ENCODE results near the gene RNF145. TPM values are rescaled to one million over a fixed set of nuclear protein-coding genes. Genes with fewer than 3 reads are reported as not detected.
"Not testable (repeated sequence)": the region's sequence is repeated elsewhere in the genome, so short reads cannot be mapped to it uniquely, and the experiment has no call there.

The RNF145 gene
- total and polyA plus RNA-seq, 2 donors (not counting 1 experiment from before 2014, with no cell fraction given): 24.5 to 57.2 TPM

GRCh38 chr5:159161361-159162214, 47.8 kb downstream of the RNF145 start:
- H3K9ac ChIP-seq (ENCODE audit: low read length): no peak overlapping the region
- Mint-ChIP-seq H3K9me3 (ENCODE audit: insufficient read depth) (no peaks in the 10 kb centered on the region), H3K27ac (no peak overlapping the region), H3K27me3 (no peaks in the 10 kb centered on the region), H3K4me3 (no peak overlapping the region), H3K4me1 (peaks cover 8% of the 10 kb centered on the region)
- no peak overlapping the region for H2AFZ ChIP-seq (ENCODE audit: insufficient read depth, low read depth, low read length, poor library complexity, severe bottlenecking)
- no peak overlapping the region for H3K27ac ChIP-seq (ENCODE audit: low read length in 2 of 2)
- DNase-seq: no peak
- TF ChIP-seq, protein P1, sequence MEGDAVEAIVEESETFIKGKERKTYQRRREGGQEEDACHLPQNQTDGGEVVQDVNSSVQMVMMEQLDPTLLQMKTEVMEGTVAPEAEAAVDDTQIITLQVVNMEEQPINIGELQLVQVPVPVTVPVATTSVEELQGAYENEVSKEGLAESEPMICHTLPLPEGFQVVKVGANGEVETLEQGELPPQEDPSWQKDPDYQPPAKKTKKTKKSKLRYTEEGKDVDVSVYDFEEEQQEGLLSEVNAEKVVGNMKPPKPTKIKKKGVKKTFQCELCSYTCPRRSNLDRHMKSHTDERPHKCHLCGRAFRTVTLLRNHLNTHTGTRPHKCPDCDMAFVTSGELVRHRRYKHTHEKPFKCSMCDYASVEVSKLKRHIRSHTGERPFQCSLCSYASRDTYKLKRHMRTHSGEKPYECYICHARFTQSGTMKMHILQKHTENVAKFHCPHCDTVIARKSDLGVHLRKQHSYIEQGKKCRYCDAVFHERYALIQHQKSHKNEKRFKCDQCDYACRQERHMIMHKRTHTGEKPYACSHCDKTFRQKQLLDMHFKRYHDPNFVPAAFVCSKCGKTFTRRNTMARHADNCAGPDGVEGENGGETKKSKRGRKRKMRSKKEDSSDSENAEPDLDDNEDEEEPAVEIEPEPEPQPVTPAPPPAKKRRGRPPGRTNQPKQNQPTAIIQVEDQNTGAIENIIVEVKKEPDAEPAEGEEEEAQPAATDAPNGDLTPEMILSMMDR (IDR thresholded peaks at IDR 0.05): no peak
- no peak for TF ChIP-seq EZH2 (IDR thresholded peaks at IDR 0.05; ENCODE audit: borderline replicate concordance, insufficient read depth, low read depth, low read length, poor library complexity, severe bottlenecking)
- H3K9me3 ChIP-seq (ENCODE audit: control extremely low read depth in 1 of 3, control insufficient read depth in 2 of 3, insufficient read depth in 1 of 3, low read length in 2 of 3): no peaks in the 10 kb centered on the region
- WGBS (ENCODE audit: insufficient coverage): 100% methylated on average over 3 of the region's 9 CpGs
- intact Hi-C loops (cut with micrococcal nuclease): no loop called here
- no peak overlapping the region for H3K4me2 ChIP-seq (replicated peaks; ENCODE audit: low read depth, low read length, poor library complexity, severe bottlenecking)
- no peak overlapping the region for H3K4me3 ChIP-seq (ENCODE audit: control extremely low read depth in 1 of 5, extremely low read depth in 1 of 5, insufficient read depth in 1 of 5, low read depth in 2 of 5, low read length in 4 of 5)
- POLR2A ChIA-PET: no interaction called here
- no peaks in the 10 kb centered on the region for H3K27me3 ChIP-seq (replicated peaks in 1 of 4; ENCODE audit: control extremely low read depth in 1 of 4, control insufficient read depth in 3 of 4, insufficient read depth in 4 of 4, low read length in 3 of 4)
- peaks cover 17 to 58% of the 10 kb centered on the region in 2 experiments for H3K36me3 ChIP-seq (replicated peaks in 1 of 2; ENCODE audit: control extremely low read depth in 1 of 2, control insufficient read depth in 1 of 2, extremely low read depth in 1 of 2, insufficient read depth in 2 of 2, low read length in 1 of 2)
- H3K79me2 ChIP-seq (ENCODE audit: control insufficient read depth, insufficient read depth, low read length): no peaks in the 10 kb centered on the region
- peaks cover 8% of the 10 kb centered on the region for H4K20me1 ChIP-seq (ENCODE audit: control insufficient read depth, insufficient read depth, low read length, poor library complexity, severe bottlenecking)
- CTCF ChIA-PET: interaction anchor here (0.7 to 1.0 kb wide), 3 partner anchors 46 to 1276 kb away, joined by 3 to 4 read pairs (median 3); no protein-coding TSS in a partner anchor
- ATAC-seq (ENCODE audit: low read depth): no peak
- H3K4me1 ChIP-seq (ENCODE audit: control insufficient read depth in 2 of 2, insufficient read depth in 2 of 2, low read length in 2 of 2): peaks cover 5% of the 10 kb centered on the region in 2 donors

GRCh38 chr5:159158553-159159091, 50.7 kb downstream of the RNF145 start:
- H3K4me3 Mint-ChIP-seq; H2AFZ ChIP-seq (ENCODE audit: insufficient read depth, low read depth, low read length, poor library complexity, severe bottlenecking); H3K27ac Mint-ChIP-seq; H3K27me3 ChIP-seq (replicated peaks in 1 of 4; ENCODE audit: control extremely low read depth in 1 of 4, control insufficient read depth in 3 of 4, insufficient read depth in 4 of 4, low read length in 3 of 4); DNase-seq; H3K27me3 Mint-ChIP-seq; H3K79me2 ChIP-seq (ENCODE audit: control insufficient read depth, insufficient read depth, low read length); H3K4me3 ChIP-seq (ENCODE audit: control extremely low read depth in 1 of 5, extremely low read depth in 1 of 5, insufficient read depth in 1 of 5, low read depth in 2 of 5, low read length in 4 of 5); H3K9me3 Mint-ChIP-seq (ENCODE audit: insufficient read depth); H3K9ac ChIP-seq (ENCODE audit: low read length); H3K4me2 ChIP-seq (replicated peaks; ENCODE audit: low read depth, low read length, poor library complexity, severe bottlenecking); ATAC-seq (ENCODE audit: low read depth); H3K27ac ChIP-seq (ENCODE audit: low read length in 2 of 2); H3K9me3 ChIP-seq (ENCODE audit: control extremely low read depth in 1 of 3, control insufficient read depth in 2 of 3, insufficient read depth in 1 of 3, low read length in 2 of 3): not testable (repeated sequence)
- intact Hi-C loops (cut with micrococcal nuclease): loop anchor here (5.0 to 10.0 kb wide), 5 partner anchors 129 to 756 kb away; partner anchors contain the start of genes ADRA1B and IL12B
- WGBS (ENCODE audit: insufficient coverage): 79% methylated on average over 3 of the region's 4 CpGs
- peaks cover 13% of the 10 kb centered on the region for H4K20me1 ChIP-seq (ENCODE audit: control insufficient read depth, insufficient read depth, low read length, poor library complexity, severe bottlenecking)
- ChIA-PET POLR2A (interaction anchor here (0.6 kb wide), 1 partner anchor 276 kb away, joined by 9 read pairs; no protein-coding TSS in a partner anchor), CTCF (interaction anchor here (0.6 to 3.4 kb wide), 5 partner anchors 10 to 159 kb away, joined by 5 to 80 read pairs (median 10); no protein-coding TSS in a partner anchor)
- H3K36me3 ChIP-seq (replicated peaks in 1 of 2; ENCODE audit: control extremely low read depth in 1 of 2, control insufficient read depth in 1 of 2, extremely low read depth in 1 of 2, insufficient read depth in 2 of 2, low read length in 1 of 2): peaks cover 15 to 49% of the 10 kb centered on the region in 2 experiments
- H3K4me1 Mint-ChIP-seq: peaks cover 24% of the 10 kb centered on the region
- peaks cover 20 to 21% of the 10 kb centered on the region in 2 donors for H3K4me1 ChIP-seq (ENCODE audit: control insufficient read depth in 2 of 2, insufficient read depth in 2 of 2, low read length in 2 of 2)
